IPS-15b (cell line): ENCODE results near the gene RASGRP2.

Experiments
- H3K27me3 ChIP-seq: one replicate; pipeline ENCODE4 v1.6.1; 2013; ENCODE audit warnings: low read length; ENCODE audit not compliant: control insufficient read depth, insufficient read depth
- H3K36me3 ChIP-seq: one replicate; pipeline ENCODE4 v1.6.1; 2013; ENCODE audit warnings: low read length; ENCODE audit not compliant: control insufficient read depth, insufficient read depth
- H3K4me1 ChIP-seq: one replicate; pipeline ENCODE4 v1.6.1; 2013; ENCODE audit warnings: mild to moderate bottlenecking, low read length; ENCODE audit not compliant: control insufficient read depth, insufficient read depth
- H3K4me3 ChIP-seq: one replicate; pipeline ENCODE4 v1.5.1; 2013; ENCODE audit warnings: low read depth, low read length
- H3K9ac ChIP-seq: one replicate; pipeline ENCODE4 v1.6.1; 2013; ENCODE audit warnings: low read depth, mild to moderate bottlenecking, low read length
- H3K9me3 ChIP-seq: one replicate; pipeline ENCODE4 v1.6.1; 2013; ENCODE audit warnings: mild to moderate bottlenecking, low read length; ENCODE audit not compliant: control insufficient read depth, insufficient read depth

Gene RASGRP2

GRCh38 chr11:64752175-64752970, 8.4 kb upstream of the RASGRP2 start:
- no peaks in the 10 kb centered on the region for H3K9me3 ChIP-seq

GRCh38 chr11:64751580-64751979, 7.6 kb upstream of the RASGRP2 start:
- Histone ChIP-seq H3K9ac (no peak overlapping the region), H3K27me3 (no peaks in the 10 kb centered on the region), H3K9me3 (no peaks in the 10 kb centered on the region), H3K36me3 (no peaks in the 10 kb centered on the region), H3K4me3 (no peak overlapping the region), H3K4me1 (peaks cover 2% of the 10 kb centered on the region)

More at GRCh38 chr11:64752175-64752970, 8.4 kb upstream of the RASGRP2 start:
- Histone ChIP-seq H3K4me3 (no peak overlapping the region), H3K27me3 (no peaks in the 10 kb centered on the region), H3K36me3 (no peaks in the 10 kb centered on the region), H3K4me1 (peaks cover 2% of the 10 kb centered on the region), H3K9ac (no peak overlapping the region)

GRCh38 chr11:64751136-64751535, 7.2 kb upstream of the RASGRP2 start:
- Histone ChIP-seq H3K27me3 (no peaks in the 10 kb centered on the region), H3K36me3 (no peaks in the 10 kb centered on the region), H3K9ac (no peak overlapping the region), H3K9me3 (no peaks in the 10 kb centered on the region), H3K4me1 (peaks cover 2% of the 10 kb centered on the region), H3K4me3 (no peak overlapping the region)

GRCh38 chr11:64750361-64751054, 6.6 kb upstream of the RASGRP2 start:
- H3K9me3 ChIP-seq: no peaks in the 10 kb centered on the region
- no peak overlapping the region for H3K9ac ChIP-seq
- H3K4me3 ChIP-seq: no peak overlapping the region
- peaks cover 2% of the 10 kb centered on the region for H3K4me1 ChIP-seq
- no peaks in the 10 kb centered on the region for H3K27me3 ChIP-seq
- H3K36me3 ChIP-seq: no peaks in the 10 kb centered on the region

GRCh38 chr11:64747961-64748665, 4.2 kb upstream of the RASGRP2 start:
- Histone ChIP-seq H3K27me3 (peaks cover 5% of the 10 kb centered on the region), H3K4me1 (peaks cover 2% of the 10 kb centered on the region), H3K9ac (no peak overlapping the region), H3K9me3 (no peaks in the 10 kb centered on the region), H3K36me3 (no peaks in the 10 kb centered on the region), H3K4me3 (no peak overlapping the region)

GRCh38 chr11:64746486-64746885, 2.5 kb upstream of the RASGRP2 start:
- Histone ChIP-seq H3K9ac (no peak overlapping the region), H3K9me3 (no peaks in the 10 kb centered on the region), H3K4me3 (peak overlapping the region; percentile 78), H3K36me3 (no peaks in the 10 kb centered on the region), H3K27me3 (peaks cover 5% of the 10 kb centered on the region), H3K4me1 (no peaks in the 10 kb centered on the region)

- H3K4me3 ChIP-seq: peak overlapping the region; percentile 78
- no peaks in the 10 kb centered on the region for H3K9me3 ChIP-seq
- H3K9ac ChIP-seq: no peak overlapping the region
- peaks cover 5% of the 10 kb centered on the region for H3K27me3 ChIP-seq
- H3K4me1 ChIP-seq: peaks cover under 1% of the 10 kb centered on the region
- no peaks in the 10 kb centered on the region for H3K36me3 ChIP-seq
Measured at GRCh38 chr11:64745521-64746328, 1.8 kb upstream of the RASGRP2 start.

- peaks cover 3% of the 10 kb centered on the region for H3K4me1 ChIP-seq
- peak overlapping the region; percentile 78 for H3K4me3 ChIP-seq
- no peak overlapping the region for H3K9ac ChIP-seq
- H3K36me3 ChIP-seq: no peaks in the 10 kb centered on the region
- peaks cover 5% of the 10 kb centered on the region for H3K27me3 ChIP-seq
- H3K9me3 ChIP-seq: no peaks in the 10 kb centered on the region
Measured at GRCh38 chr11:64745189-64745520, 1.2 kb upstream of the RASGRP2 start.

- peaks cover 3% of the 10 kb centered on the region for H3K4me1 ChIP-seq
- H3K9me3 ChIP-seq: no peaks in the 10 kb centered on the region
- peaks cover 5% of the 10 kb centered on the region for H3K27me3 ChIP-seq
- H3K9ac ChIP-seq: no peak overlapping the region
- no peaks in the 10 kb centered on the region for H3K36me3 ChIP-seq
- H3K4me3 ChIP-seq: peak overlapping the region; percentile 84
Measured at GRCh38 chr11:64744544-64745188, 724 bp upstream of the RASGRP2 start.

GRCh38 chr11:64742889-64743590, 902 bp downstream of the RASGRP2 start:
- Histone ChIP-seq H3K9ac (peak overlapping the region; percentile 73), H3K9me3 (no peaks in the 10 kb centered on the region), H3K27me3 (peaks cover 5% of the 10 kb centered on the region), H3K4me3 (peak overlapping the region; percentile 84), H3K36me3 (no peaks in the 10 kb centered on the region), H3K4me1 (peaks cover 7% of the 10 kb centered on the region)
